ENCODE results near the gene GID4.
"Not testable (repeated sequence)": the region's sequence is repeated elsewhere in the genome, so short reads cannot be mapped to it uniquely, and the experiment has no call there.

The GID4 gene

DNA sequence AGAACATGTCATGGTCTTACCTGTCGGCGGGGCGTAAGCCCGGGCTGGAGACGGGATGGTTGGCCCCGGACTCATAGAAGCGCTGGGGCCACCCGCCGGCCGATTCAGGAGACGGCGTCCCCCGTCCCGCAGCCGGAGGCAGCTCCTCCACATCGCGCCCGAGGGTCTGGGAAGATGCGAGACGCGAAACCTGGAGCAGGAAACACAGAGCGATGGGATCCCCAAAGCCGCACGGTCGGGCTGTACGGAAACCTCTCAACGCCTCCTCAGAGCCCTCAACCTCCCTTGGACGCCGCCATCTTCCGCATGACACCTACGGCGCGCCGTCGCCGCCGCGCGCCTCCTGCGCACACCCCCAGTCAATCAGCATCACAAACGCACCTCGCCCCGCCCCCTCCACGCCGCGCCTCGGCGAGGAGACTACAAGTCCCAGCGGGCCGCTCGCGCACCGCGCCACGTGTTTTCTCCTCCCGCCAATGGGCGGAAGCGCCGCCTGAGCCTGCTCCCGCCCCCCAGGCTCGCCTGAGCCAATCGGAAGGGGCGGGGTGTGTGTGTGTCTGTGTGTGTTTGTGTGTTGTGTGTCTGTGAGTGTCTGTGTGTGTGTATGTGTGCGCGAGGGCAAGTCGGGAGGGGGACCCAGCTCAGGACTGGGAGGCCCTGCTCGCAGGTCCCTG is at the start of gene GID4, which contains the start of gene ATPAF2:
TSS of gene GID4 (plus strand) at position 548 of the 674 bp plus-strand sequence. CDS start at position 605, 57 bp downstream.
TSS of gene ATPAF2 (minus strand) at position 308 of the 674 bp plus-strand sequence. CDS start at position 153, 155 bp downstream.
- peak; percentile 98 for DNase-seq (ENCODE audit: low read depth)

DNA sequence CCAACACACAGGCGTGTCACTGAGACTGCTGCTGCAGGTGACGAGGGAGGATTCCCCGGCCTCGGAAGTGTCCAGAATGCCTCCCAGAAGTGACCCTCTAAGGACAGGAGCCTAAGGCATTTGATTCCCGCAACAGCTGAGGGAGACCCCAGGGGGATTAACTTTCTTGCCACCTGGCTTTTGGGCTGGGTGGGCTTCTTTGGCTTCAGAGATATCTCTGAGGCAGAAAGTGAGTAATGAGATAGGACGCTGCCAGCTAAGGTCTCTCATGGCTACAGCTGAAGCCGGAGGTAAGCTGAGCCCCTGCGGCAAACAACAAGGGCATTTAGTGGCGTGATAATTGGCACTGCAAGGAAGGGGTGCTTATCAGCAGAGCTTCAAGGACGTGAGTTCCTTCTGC is 49.6 kb upstream of the GID4 start:
- no peak for DNase-seq (ENCODE audit: low read depth)

- DNase-seq (ENCODE audit: low read depth), result peak; percentile 61
Measured at GRCh38 chr17:17990282-17990681, 48.9 kb upstream of the GID4 start.

GRCh38 chr17:17993366-17993765 is 45.8 kb upstream of the GID4 start:
- DNase-seq (ENCODE audit: low read depth), result peak; percentile 22

- no peak for DNase-seq (ENCODE audit: low read depth)
Measured at GRCh38 chr17:17993852-17994251, 45.4 kb upstream of the GID4 start.

DNA sequence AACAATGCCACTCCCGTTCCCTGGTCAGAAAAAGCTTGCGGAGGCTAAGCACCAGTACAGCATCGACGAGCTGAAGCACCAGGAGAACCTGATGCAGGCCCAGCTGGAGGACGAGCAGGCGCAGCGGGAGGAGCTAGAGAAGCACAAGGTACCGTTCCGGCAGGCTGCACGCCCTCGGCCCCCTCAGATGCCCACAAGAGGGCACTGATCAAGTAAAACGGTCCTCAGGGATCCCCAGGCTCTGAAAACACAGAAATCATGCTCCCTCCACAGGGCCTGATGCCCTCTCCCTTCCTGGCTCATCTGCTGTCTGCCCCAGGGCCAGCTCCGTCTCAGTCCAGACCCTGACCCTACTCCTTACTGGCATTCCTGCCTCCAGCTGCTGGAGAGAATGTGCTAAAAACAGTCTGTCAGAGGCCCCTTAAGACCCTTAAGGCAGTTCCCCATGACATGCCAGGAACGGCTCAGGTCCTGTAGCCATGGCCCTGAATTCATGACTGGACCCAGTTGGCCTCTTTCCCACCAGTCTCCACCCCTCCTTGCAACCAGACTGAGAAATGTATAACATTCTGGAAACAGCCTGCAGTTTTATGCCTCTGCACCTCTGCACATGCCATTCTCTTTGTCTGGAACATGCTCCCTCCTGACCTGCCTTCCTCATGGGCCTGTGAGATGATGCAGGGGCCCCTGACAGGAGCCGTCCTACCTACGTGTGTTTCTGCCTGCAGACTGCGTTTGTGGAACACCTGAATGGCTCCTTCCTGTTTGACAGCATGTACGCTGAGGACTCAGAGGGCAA is 44.7 kb upstream of the GID4 start:
- peak; percentile 32 for DNase-seq (ENCODE audit: low read depth)

- DNase-seq (ENCODE audit: low read depth), result not testable (repeated sequence)
Measured at GRCh38 chr17:17995887-17996286, 43.3 kb upstream of the GID4 start.

- no peak for DNase-seq (ENCODE audit: low read depth)
Measured at GRCh38 chr17:17998934-17999333, 40.3 kb upstream of the GID4 start.

- no peak for DNase-seq (ENCODE audit: low read depth)
Measured at GRCh38 chr17:17999364-18000029, 39.7 kb upstream of the GID4 start.

GRCh38 chr17:18000030-18000408 is 39.2 kb upstream of the GID4 start:
- DNase-seq (ENCODE audit: low read depth), result no peak

DNA sequence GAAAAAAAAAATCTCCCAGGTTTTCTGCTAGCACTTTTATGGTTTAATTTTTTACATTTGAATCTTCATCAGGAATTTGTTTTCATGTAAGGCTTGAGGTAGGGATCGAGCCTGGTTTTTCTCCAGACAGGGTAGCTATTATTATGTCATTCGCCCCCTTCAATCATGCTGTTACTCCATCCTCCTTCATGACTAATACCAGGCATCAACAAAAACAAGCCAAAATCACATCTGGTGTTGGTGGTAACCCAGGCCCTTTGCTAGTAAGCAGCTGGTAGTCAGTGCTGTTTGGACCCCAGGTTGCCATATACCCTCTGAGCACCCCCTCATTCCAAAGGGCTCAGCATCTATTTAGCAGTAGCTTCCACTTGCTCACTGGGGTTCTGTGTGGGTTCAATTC is 37.0 kb upstream of the GID4 start:
- peak; percentile 3 for DNase-seq (ENCODE audit: low read depth)

- no peak for DNase-seq (ENCODE audit: low read depth)
Measured at GRCh38 chr17:18004345-18004744, 34.9 kb upstream of the GID4 start.

- no peak for DNase-seq (ENCODE audit: low read depth)
Measured at GRCh38 chr17:18004884-18005305, 34.3 kb upstream of the GID4 start.

- no peak for DNase-seq (ENCODE audit: low read depth)
Measured at GRCh38 chr17:18005496-18005895, 33.7 kb upstream of the GID4 start.

DNA sequence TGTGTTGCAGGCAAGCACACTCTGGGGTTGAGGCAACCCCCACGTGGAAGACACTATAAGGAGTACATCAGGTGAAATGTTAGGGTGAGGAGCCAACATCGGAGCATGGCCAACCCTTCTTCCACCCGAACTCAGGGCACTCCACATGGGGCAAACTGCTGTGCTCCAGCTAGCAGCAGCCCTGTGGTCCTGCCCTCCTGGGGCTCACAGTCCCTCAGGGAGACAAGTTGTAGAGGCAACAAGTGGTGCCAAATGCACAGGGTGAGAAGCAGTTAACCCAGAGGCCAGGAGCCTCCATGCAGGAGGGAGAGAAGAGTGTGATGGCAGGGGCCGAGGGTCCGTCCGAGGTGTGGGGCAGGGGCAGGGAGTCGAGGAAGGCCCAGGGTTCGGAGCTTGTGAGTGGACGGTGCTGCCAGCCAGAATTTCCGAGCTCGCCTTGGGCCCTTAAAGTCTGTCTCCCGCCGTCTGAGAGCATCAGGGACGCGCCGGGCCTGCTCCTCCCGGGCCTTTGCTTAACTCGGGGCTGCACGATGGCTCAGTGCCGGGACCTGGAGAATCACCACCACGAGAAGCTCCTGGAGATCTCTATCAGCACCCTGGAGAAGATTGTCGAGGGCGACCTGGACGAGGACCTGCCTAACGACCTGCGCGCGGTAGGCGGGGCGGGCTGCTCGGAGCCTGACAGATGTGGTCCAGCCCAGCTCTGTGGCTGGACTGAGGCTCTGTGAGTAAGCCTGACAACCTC is 32.5 kb upstream of the GID4 start:
- no peak for DNase-seq (ENCODE audit: low read depth)

- DNase-seq (ENCODE audit: low read depth), result peak; percentile 84
Measured at GRCh38 chr17:18008496-18009268, 30.5 kb upstream of the GID4 start.

- DNase-seq (ENCODE audit: low read depth), result no peak
Measured at GRCh38 chr17:18009609-18010420, 29.4 kb upstream of the GID4 start.

DNA sequence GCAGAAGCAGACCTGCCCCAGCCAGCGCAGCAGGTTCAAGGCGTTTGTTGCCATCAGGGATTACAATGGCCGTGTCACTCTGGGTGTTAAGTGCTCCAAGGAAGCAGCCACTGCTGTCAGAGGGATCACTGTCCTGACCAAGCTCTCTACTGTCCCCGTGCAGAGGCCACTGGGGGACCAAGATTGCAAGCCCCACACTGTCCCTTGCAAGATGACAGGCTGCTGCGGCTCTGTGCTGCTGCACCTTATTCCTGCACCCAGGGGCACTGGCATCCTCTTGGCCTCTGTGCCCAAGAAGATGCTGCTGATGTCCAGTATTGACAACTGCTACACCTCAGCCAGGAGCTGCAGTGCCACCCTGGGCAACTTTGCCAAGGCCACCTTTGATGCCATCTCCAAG is 27.9 kb upstream of the GID4 start:
- DNase-seq (ENCODE audit: low read depth), result no peak

DNA sequence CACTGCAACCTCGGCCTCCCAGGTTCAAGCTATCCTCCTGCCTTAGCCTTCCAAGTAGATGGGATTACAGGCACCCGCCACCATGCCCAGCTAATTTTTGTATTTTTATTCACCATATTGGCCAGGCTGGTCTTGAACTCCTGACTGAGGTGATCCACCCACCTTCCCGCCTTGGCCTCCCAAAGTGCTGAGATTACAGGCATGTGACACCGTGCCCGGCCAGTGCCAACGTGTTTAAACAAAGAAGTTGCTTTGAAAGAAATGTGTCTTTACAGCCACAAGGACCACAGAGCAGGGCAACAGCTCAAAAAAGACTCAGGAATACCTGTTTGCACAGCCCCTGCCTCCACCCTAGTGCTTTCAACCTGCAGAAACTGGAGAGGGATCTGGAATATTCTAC is 25.2 kb upstream of the GID4 start:
- DNase-seq (ENCODE audit: low read depth), result no peak

DNA sequence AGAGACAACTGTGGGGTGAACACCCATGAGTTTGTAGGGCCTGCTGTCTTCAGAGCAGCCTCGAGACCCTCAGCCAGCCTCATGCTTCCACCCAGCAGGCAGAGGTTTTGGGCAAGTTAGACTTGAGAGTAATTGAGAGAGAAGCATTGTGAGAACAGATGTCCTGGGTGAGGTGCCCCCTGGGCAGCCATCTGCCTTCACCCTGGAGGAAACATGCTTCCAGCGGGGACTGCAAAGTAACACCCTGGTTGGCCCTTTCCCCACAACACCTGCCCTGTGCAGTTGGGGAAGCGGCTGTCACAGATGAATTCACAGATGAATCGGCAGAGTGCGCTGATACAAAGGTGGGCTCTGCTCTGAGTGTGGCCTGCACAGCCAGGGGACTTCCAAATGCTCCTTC is 23.6 kb upstream of the GID4 start:
- DNase-seq (ENCODE audit: low read depth), result no peak
